ENCODE results near the gene CDH13.

The CDH13 gene

DNA sequence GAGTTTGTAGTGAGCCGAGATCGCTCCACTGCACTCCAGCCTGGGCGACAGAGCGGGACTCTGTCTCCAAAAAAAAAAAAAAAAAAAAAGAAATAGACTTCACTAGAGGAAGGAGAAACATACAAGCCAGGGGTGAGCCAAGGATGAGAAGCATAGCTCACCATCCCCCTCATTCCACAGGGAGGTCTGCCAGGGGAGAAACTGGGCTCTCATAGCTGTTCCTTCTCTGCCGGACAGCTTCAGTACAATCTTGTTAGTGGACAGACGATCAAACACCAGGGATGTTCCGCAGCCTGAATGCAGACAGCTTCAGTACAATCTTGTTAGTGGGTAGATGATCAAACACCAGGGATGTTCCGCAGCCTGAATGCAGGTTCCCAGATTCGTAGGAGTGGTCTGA is 509.6 kb downstream of the CDH13 start:
- ATAC-seq, result no peak

DNA sequence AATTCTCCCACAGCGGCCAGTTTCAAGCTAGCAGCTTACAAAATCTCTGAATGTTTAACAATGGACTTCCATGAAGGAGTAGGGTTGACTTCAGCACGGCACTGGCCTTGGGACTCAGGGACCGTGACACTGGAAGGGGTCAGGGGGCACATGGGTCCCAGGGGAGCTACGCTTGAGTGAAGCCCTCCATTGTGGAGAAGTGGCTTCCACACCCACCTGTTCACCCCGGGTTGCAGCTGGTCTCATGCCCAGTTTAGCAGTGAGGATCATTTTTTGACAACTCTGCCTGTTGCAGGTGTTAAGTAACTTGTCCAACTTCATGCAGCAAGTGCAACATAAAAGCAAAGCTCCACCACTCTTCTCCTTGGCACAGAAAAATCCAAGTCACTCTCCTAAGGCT is 510.2 kb downstream of the CDH13 start:
- ATAC-seq, result no peak

- ATAC-seq, result peak in 1 of 2 donors; percentile 33
Observed at GRCh38 chr16:83137326-83137781, 510.6 kb downstream of the CDH13 start.

DNA sequence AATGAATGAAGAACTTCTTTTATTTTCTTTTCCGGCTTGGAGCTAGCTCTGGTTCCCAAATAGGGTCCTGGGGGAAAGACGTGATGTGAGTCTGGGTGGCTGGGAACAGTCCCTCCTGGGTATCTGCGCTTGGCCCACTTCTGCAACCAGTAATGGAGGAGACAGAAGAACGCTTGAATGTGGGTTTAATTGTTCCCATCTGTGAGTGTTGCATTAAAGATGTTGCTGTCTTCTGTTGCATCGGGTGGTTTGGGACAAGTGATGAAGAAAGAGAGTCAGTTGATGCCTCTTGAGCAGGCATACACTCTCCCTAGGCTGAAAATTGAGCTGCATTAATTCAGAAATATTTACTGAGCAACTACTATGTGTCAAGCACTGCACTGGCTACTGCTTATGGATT is 511.1 kb downstream of the CDH13 start:
- no peak for ATAC-seq

DNA sequence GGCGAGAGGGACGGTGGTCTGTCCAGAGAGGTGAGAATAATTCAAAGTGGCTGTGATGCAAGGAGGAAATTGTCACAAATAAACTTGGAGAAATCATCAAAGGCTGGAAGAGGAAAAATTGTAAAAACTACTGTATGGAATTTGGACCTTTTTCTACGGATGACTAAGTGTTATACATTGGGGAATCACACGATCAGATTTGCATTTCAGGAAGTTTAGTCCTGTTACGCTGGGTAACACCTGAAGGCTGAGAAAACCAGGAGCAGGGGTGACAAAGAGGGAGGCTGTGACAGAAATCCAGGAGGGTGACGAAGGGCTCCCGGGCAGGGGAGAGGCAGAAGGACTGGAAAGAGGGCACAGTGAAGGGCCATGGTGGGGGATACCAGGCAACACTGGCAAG is 511.7 kb downstream of the CDH13 start:
- no peak for ATAC-seq

GRCh38 chr16:83138976-83139690 is 512.4 kb downstream of the CDH13 start:
- no peak for ATAC-seq

DNA sequence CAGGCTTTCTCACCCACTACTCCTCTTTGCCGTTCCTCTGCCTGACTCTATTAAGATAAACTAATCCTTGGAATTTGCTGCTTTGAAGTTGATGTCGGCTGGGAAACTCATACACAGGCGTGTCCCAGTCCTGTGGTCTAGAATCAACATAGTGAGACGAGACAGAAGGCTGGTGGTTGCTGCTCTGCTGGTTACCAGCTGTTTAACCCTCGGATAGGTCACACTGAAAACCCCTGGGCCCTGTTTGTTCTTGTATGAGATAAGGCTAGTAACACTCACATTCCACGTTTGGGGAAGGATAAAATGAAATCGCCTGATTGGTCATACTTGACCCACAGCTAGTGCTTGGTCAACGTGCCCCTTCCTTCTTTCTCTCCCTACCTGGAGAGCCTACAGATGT is 517.0 kb downstream of the CDH13 start:
- no peak for ATAC-seq

DNA sequence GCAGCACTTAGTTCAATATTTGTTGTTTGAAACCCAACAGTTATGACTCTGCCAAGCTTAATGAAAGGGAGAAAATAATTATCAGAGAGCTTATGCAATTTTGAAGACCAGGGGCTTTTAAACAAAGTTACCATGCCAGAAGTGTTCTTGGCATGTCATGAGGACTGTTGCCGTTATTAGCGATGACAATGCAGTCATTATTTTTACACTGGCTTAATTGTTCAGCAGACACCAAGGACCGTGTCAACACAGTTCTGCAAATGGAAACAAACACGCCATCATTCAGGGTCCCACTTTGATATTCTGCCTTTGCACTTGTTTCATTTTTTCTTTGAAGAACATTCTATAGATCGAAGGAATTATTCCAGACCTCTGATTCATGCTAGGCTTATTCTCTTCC is 518.5 kb downstream of the CDH13 start:
- ATAC-seq, result no peak

DNA sequence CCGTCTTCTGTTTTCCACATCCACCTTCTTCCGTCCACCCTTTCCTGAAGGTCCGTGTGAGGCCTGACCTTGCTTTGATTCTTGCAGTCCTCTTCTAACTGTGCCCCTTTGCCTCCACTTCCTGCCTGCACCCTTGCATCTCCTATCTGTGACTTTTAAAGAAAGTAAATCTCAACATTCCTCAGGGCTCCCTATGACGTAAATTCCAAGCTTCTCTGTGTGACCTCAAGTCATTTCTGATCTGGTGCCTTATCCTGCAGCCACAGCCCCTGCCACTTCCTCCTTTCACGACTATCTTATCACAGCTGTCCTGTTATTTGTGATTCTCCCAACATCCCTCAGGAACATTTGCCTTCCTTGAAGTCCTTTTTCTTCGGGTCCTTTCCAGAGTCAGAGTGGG is 520.5 kb downstream of the CDH13 start:
- no peak for ATAC-seq

GRCh38 chr16:83158320-83158957 is 531.7 kb downstream of the CDH13 start:
- ATAC-seq, result no peak

- no peak for ATAC-seq
Observed at GRCh38 chr16:83159049-83159448, 532.3 kb downstream of the CDH13 start.

- ATAC-seq, result no peak
Observed at GRCh38 chr16:83160287-83161020, 533.7 kb downstream of the CDH13 start.

DNA sequence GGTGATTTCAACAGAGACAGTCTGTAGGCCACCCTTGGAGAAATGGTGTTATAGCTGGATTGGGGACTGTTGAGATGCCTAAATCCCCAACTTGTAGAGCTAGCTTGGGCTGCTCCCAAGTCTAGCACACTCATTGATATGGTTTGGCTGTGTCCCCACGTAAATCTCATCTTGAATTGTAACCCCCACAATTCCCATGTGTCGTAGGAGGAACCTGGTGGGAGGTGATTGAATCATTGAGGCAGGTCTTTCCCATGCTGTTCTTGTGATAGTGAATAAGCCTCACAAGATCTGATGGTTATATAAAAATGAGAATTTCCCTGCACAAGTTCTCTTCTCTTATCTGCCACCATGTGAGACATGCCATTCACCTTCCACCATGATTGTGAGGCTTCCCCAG is 536.0 kb downstream of the CDH13 start:
- no peak for ATAC-seq

DNA sequence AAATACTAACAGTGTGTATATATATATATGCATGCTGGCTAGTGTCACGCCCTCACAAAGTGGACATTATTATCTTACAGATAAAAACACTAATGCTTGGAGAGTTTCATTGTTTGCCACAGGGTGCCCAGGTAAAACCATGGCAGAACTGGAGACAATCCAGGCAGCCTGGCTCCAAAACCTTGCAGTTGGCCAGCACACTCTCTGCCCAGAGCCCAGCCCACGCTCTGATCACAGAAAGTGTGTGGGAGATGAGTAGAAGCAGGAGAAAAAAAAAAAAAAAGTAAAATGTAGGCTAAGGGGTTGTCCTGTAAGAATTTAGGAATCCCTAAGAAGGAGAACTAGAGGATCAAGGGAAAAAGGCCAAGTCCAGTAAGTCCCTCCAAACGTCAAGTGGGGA is 538.0 kb downstream of the CDH13 start:
- ATAC-seq, result no peak

DNA sequence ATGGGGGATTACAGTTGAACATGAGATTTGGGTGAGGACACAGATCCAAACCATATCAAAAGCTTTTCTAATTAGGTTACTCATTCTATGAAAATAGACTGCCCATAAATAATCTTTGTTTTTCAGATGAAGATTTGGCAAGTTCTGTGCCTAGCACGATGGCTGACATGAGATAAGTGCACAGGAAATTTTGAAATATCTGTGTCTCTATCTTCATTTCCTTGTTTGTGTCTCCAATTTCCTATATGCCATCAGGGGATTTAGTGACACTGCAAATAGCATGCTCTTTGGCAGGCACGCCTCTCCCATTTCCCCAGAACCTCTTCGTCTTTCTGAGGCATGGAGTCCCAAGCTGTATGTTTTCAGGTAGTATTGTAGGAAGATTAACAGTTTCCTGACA is 544.6 kb downstream of the CDH13 start:
- no peak for ATAC-seq

DNA sequence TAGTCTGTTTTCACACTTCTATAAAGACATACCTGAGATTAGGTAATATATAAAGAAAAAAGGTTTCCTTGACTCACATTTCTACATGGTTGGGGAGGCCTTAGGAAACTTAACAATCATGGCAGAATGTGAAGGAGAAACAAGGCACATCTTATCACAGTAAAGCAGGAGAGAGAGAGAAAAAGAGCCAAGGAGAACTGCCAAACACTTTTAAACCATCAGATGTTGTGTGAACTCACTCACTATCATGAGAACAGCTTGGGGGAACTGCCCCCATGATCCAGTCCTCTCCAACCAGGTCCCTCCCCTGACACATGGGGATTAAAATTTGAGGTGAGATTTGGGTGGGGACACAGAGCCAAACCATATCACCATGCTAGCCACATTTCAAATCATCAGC is 547.9 kb downstream of the CDH13 start:
- ATAC-seq, result no peak

- no peak for ATAC-seq
Observed at GRCh38 chr16:83176802-83177201, 550.0 kb downstream of the CDH13 start.

- ATAC-seq, result no peak
Observed at GRCh38 chr16:83185902-83186301, 559.1 kb downstream of the CDH13 start.

- ATAC-seq, result no peak
Observed at GRCh38 chr16:83187405-83187804, 560.6 kb downstream of the CDH13 start.

GRCh38 chr16:83196796-83197195 is 570.0 kb downstream of the CDH13 start:
- ATAC-seq, result no peak

DNA sequence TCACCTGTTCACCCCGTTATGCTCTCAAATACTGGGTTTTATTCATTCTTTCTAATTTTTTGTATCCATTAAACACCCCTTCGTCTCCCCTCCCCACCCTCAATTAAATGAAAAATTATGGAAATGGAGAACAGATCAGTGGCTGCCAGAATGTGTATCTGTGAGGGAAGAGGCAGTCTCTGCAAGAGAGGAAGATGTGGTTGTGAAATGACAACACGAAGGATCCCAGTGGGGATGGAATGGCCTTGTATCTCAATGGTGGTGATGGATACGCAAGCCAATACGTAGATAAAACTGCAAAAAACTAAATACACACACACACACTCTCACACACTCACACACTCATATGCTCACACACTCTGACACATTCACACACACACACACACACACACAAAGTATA is 570.7 kb downstream of the CDH13 start:
- no peak for ATAC-seq

DNA sequence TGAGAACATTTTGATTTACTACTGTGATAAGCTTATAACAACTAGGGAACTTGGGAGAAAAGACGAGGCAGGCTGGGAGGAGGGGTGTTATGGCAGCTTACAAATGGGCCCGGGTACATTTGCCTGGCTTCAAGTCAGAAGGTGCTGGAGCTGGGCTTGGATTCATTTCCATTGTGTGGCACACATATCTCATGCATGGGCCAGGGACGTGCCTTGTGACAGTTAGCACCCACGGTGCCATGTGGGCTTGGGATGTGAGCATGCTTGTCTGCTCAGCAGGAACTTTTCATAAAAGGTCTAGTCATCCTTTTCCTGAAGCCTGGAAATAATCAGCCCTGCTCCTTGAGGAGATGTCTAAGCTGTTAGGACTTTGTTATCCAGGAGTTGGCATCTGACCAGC is 572.2 kb downstream of the CDH13 start:
- no peak for ATAC-seq

- no peak for ATAC-seq
Observed at GRCh38 chr16:83200005-83200779, 573.4 kb downstream of the CDH13 start.

Data from activated CD4-positive, CD25-positive, alpha-beta regulatory T cell treated with anti-CD3 and anti-CD28 coated beads, Interleukin-2, amount 50 U/mL, for 24 hours (primary cell).